Astrocyte (in vitro differentiated cells and primary cell): Measurements from ENCODE around the gene SPAG8. TPM values are rescaled to one million over a fixed set of nuclear protein-coding genes. Genes with fewer than 3 reads are reported as not detected.

Experiments used
- DNase-seq: peaks from one replicate; pipeline ENCODE4 v3.0.0-alpha.2; 2010; ENCODE audit warnings: low read depth
- FAIRE-seq: peaks from 2 replicates; lab custom pipeline; 2011; peaks lifted over from hg19 to GRCh38; lab: Jason Lieb, UNC
- H2AFZ ChIP-seq: 2 replicates; pipeline ENCODE4 v1.6.0; 2012; ENCODE audit warnings: low read depth, low read length, inconsistent platforms
- H3K27ac ChIP-seq: 2 replicates; pipeline ENCODE4 v1.5.1; 2011; ENCODE audit warnings: low read depth, low read length, inconsistent platforms
- H3K27me3 ChIP-seq: 2 replicates; pipeline ENCODE4 v1.6.0; 2011; ENCODE audit warnings: low read length, inconsistent platforms; ENCODE audit not compliant: insufficient read depth
- H3K36me3 ChIP-seq: 2 replicates; pipeline ENCODE4 v1.5.1; 2011; ENCODE audit warnings: low read length, inconsistent platforms; ENCODE audit not compliant: insufficient read depth
- H3K4me1 ChIP-seq: 2 replicates; pipeline ENCODE4 v1.5.1; 2011; ENCODE audit warnings: low read length, inconsistent platforms; ENCODE audit not compliant: insufficient read depth
- H3K4me2 ChIP-seq: 2 replicates; pipeline ENCODE4 v1.6.0; 2012; ENCODE audit warnings: low read length, inconsistent platforms
- H3K4me3 ChIP-seq: 2 replicates; pipeline ENCODE4 v1.5.1; 2011; ENCODE audit warnings: low read depth, mild to moderate bottlenecking, low read length, inconsistent platforms; ENCODE audit not compliant: insufficient read depth
- H3K79me2 ChIP-seq: 2 replicates; pipeline ENCODE4 v1.6.0; 2012; ENCODE audit warnings: mild to moderate bottlenecking, low read length, inconsistent platforms; ENCODE audit not compliant: insufficient read depth
- H3K9ac ChIP-seq: 2 replicates; pipeline ENCODE4 v1.6.0; 2012; ENCODE audit warnings: mild to moderate bottlenecking, low read length, inconsistent platforms
- H3K9me3 ChIP-seq: 2 replicates; pipeline ENCODE4 v1.5.1; 2012; ENCODE audit warnings: low read depth, mild to moderate bottlenecking, low read length, inconsistent platforms; ENCODE audit not compliant: insufficient read depth
- H4K20me1 ChIP-seq: 2 replicates; pipeline ENCODE4 v1.6.0; 2012; ENCODE audit warnings: low read length, inconsistent platforms; ENCODE audit not compliant: insufficient read depth
- H3K27ac Mint-ChIP-seq: one replicate; pipeline ENCODE4 v1.8.0; 2021; ENCODE audit warnings: mild to moderate bottlenecking, mixed read lengths; ENCODE audit not compliant: unreplicated experiment
- H3K27me3 Mint-ChIP-seq: one replicate; pipeline ENCODE4 v1.8.0; 2021; ENCODE audit warnings: low read depth, mixed read lengths; ENCODE audit not compliant: unreplicated experiment
- H3K36me3 Mint-ChIP-seq: one replicate; pipeline ENCODE4 v1.8.0; 2021; ENCODE audit warnings: low read depth, mixed read lengths; ENCODE audit not compliant: unreplicated experiment
- H3K4me1 Mint-ChIP-seq: one replicate; pipeline ENCODE4 v1.8.0; 2021; ENCODE audit warnings: low read depth, mixed read lengths; ENCODE audit not compliant: unreplicated experiment
- H3K4me3 Mint-ChIP-seq: one replicate; pipeline ENCODE4 v1.8.0; 2021; ENCODE audit warnings: mild to moderate bottlenecking, moderate library complexity, mixed read lengths; ENCODE audit not compliant: unreplicated experiment
- H3K9me3 Mint-ChIP-seq: one replicate; pipeline ENCODE4 v1.8.0; 2021; ENCODE audit warnings: mild to moderate bottlenecking, mixed read lengths; ENCODE audit not compliant: unreplicated experiment
- CTCF ChIP-seq: IDR thresholded peaks from 2 replicates; pipeline ENCODE4 v1.5.1; 2011; ENCODE audit warnings: low read depth, mild to moderate bottlenecking, inconsistent platforms, low read length, moderate library complexity; ENCODE audit not compliant: insufficient read depth
- EZH2 ChIP-seq: IDR thresholded peaks from 2 replicates; pipeline ENCODE4 v1.6.1; 2012; ENCODE audit warnings: mild to moderate bottlenecking, low read length, inconsistent platforms; ENCODE audit not compliant: insufficient read depth
- total RNA-seq: library from RNA; stranded (reverse); gene quantifications from 2 replicates; pipeline ENCODE4 v1.2.1, GENCODE V29; 2021

SPAG8 gene
- total RNA-seq, 1 donor from 2014 or later = 0.52 TPM

GRCh38 chr9:35813434-35814105 lies 1.5 kb upstream of the SPAG8 start:
- H2AFZ ChIP-seq = no peak overlapping the region
- no peak for DNase-seq
- H3K79me2 ChIP-seq = peaks cover 4% of the 10 kb centered on the region
- H3K4me3 ChIP-seq = peak overlapping the region; percentile 84
- Mint-ChIP-seq H3K4me1 (peaks cover 11% of the 10 kb centered on the region), H3K36me3 (peaks cover 8% of the 10 kb centered on the region), H3K4me3 (peak overlapping the region; percentile 88), H3K27me3 (peaks cover 7% of the 10 kb centered on the region), H3K9me3 (no peaks in the 10 kb centered on the region), H3K27ac (no peak overlapping the region)
- peaks cover 15% of the 10 kb centered on the region for H3K4me1 ChIP-seq
- no peak overlapping the region for H3K27ac ChIP-seq
- peak overlapping the region; percentile 88 for H3K9ac ChIP-seq
- no peaks in the 10 kb centered on the region for H4K20me1 ChIP-seq
- H3K27me3 ChIP-seq = no peaks in the 10 kb centered on the region
- H3K9me3 ChIP-seq = no peaks in the 10 kb centered on the region
- H3K4me2 ChIP-seq = peak overlapping the region; percentile 95
- FAIRE-seq = no peak
- TF ChIP-seq CTCF = peak; percentile 31
- no peak for TF ChIP-seq EZH2
- H3K36me3 ChIP-seq = no peaks in the 10 kb centered on the region

- no peaks in the 10 kb centered on the region for H3K9me3 ChIP-seq
- H3K36me3 ChIP-seq = peaks cover 10% of the 10 kb centered on the region
- H3K4me3 ChIP-seq = peak overlapping the region; percentile 64
- no peaks in the 10 kb centered on the region for H4K20me1 ChIP-seq
- peak overlapping the region; percentile 38 for H3K9ac ChIP-seq
- Mint-ChIP-seq H3K27ac (peak overlapping the region; percentile 80), H3K27me3 (no peaks in the 10 kb centered on the region), H3K4me3 (peak overlapping the region; percentile 81), H3K4me1 (peaks cover 11% of the 10 kb centered on the region), H3K9me3 (no peaks in the 10 kb centered on the region), H3K36me3 (peaks cover 10% of the 10 kb centered on the region)
- peak overlapping the region; percentile 90 for H3K4me2 ChIP-seq
- H3K27me3 ChIP-seq = no peaks in the 10 kb centered on the region
- no peak for TF ChIP-seq CTCF
- TF ChIP-seq EZH2 = no peak
- peak overlapping the region; percentile 80 for H2AFZ ChIP-seq
- H3K27ac ChIP-seq = no peak overlapping the region
- FAIRE-seq (no peak), DNase-seq (no peak)
- H3K4me1 ChIP-seq = peaks cover 15% of the 10 kb centered on the region
- H3K79me2 ChIP-seq = peaks cover 4% of the 10 kb centered on the region
These were observed 559 bp downstream of the SPAG8 start for GRCh38 chr9:35811381-35812024.

GRCh38 chr9:35810122-35810521 lies 1.9 kb downstream of the SPAG8 start:
- Histone ChIP-seq H3K27ac (no peak overlapping the region), H3K9ac (no peak overlapping the region), H3K4me2 (no peak overlapping the region), H4K20me1 (no peaks in the 10 kb centered on the region), H3K9me3 (no peaks in the 10 kb centered on the region), H3K27me3 (no peaks in the 10 kb centered on the region), H3K4me3 (no peak overlapping the region), H3K79me2 (peaks cover 4% of the 10 kb centered on the region), H3K36me3 (peaks cover 10% of the 10 kb centered on the region), H3K4me1 (peaks cover 15% of the 10 kb centered on the region), H2AFZ (no peak overlapping the region)
- TF ChIP-seq CTCF (no peak), EZH2 (no peak)
- peaks cover 11% of the 10 kb centered on the region for H3K4me1 Mint-ChIP-seq
- FAIRE-seq = no peak
- no peak for DNase-seq
- no peaks in the 10 kb centered on the region for H3K27me3 Mint-ChIP-seq
- H3K9me3 Mint-ChIP-seq = no peaks in the 10 kb centered on the region
- no peak overlapping the region for H3K4me3 Mint-ChIP-seq
- peaks cover 19% of the 10 kb centered on the region for H3K36me3 Mint-ChIP-seq
- H3K27ac Mint-ChIP-seq = no peak overlapping the region
